ENCODE results near the gene MPP2. TPM values are rescaled to one million over a fixed set of nuclear protein-coding genes. Genes with fewer than 3 reads are reported as not detected.
"Not testable (repeated sequence)": the region's sequence is repeated elsewhere in the genome, so short reads cannot be mapped to it uniquely, and the experiment has no call there.

Gene MPP2
- total RNA-seq, 1 donor from 2014 or later = 1.9 TPM

DNA sequence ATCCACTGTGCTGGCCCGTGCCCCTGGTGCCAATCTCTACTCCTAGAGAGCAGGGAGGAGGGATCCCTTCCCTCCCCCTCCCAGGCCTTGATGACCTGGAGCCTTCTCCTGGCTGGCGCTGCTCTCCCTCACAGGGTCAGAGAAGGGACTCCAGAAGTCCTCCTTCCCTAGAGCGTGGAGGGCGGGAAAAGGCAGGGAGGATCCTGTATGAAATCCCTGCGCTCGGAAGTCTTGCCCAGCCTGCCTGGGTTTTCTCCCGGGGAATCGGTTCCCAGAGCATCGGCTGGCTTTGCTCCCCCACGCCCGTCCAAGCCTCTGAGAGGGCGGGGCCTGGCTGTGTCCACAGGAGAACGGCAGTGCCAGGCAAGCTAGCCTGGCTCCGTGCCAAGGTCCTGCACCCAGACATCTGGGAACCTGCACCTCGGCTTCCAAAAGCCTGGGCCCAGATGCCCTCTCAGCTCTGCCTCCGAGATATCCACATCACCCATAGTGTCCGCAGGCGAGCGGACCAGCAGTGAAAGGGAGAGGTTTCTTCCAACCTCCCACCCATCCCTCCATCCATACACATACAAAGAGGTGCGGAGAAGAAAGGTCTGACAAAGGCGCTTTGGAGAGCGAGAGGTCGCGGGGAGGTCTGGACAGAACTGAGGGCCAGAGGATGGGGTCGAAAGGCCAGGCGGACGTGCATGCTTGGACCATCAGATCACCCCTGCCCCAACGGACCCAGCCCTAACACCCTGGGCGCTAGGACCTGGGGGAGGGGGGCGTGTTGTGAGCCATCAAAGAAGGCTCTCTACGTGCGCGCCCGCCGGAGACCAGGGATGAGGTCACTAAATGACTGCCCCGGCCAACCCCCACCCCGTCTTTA, 1.1 kb downstream of the MPP2 start:
- DNase-seq (ENCODE audit: extremely low read depth, low read depth, low spot score) = no peak

DNA sequence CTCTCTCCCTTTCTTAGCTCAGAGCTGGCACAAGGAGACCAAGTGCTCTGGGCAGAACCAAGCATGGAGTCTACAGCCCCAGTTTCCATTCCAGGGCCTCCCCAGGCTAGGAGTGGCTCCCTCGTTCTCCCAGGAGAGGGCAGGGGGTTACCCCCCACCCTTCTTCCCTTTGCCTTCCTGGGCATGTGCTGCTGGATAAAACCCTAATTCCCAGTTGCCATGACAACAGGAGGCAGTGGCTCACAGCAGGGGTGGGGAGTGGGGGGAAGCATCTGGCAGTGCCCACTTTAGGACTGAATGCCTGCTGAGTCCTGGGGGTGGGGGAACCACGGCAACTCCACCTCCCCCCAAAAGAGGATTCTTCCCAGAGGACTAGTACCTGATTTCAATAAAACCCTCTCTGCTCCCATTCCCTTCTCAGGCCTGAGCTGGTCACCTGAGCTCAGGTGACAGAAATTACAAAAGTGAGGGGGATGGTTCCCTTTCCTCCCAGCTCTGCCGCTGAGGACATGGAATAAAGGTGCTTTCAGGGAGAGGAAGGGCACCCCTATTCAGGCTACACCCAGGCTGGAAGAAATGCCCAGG, 1.8 kb downstream of the MPP2 start:
- no peak for DNase-seq (ENCODE audit: extremely low read depth, low read depth, low spot score)

DNA sequence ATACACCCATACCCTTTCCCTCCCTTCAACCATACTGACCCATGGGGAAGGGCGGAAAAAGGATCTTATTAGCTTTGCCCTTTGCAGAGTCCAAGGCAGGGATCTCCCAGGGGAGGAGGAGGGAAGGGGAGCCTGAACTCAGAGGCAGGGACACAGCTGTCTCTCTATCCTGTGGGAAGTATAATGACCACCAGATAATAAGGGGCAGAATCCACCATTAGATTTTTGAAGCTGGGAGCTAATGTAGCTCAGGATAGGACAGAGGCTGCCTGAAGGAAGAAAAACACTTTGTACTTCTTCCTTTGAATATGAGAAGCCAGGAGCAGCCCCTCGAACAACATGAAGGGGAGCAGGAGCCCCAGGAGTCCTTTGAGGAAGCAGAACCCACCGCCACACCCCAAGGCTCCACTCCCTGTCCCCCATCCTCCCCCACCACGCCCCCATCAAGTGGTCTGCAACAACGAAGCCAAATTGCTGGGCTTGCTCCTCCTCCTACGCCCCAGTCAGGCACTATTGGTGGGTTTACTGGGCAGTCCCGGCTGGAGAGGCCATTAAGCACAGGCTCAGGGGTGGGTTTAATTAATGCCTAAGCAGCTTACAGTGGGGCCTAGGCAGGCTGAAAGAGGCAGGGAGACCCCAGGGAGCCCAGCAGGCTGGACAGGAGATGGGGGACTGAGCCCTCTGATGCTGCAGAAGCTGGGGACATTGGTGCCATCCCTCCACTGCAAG, 5.3 kb downstream of the MPP2 start:
- DNase-seq (ENCODE audit: extremely low read depth, low read depth, low spot score) = no peak

DNA sequence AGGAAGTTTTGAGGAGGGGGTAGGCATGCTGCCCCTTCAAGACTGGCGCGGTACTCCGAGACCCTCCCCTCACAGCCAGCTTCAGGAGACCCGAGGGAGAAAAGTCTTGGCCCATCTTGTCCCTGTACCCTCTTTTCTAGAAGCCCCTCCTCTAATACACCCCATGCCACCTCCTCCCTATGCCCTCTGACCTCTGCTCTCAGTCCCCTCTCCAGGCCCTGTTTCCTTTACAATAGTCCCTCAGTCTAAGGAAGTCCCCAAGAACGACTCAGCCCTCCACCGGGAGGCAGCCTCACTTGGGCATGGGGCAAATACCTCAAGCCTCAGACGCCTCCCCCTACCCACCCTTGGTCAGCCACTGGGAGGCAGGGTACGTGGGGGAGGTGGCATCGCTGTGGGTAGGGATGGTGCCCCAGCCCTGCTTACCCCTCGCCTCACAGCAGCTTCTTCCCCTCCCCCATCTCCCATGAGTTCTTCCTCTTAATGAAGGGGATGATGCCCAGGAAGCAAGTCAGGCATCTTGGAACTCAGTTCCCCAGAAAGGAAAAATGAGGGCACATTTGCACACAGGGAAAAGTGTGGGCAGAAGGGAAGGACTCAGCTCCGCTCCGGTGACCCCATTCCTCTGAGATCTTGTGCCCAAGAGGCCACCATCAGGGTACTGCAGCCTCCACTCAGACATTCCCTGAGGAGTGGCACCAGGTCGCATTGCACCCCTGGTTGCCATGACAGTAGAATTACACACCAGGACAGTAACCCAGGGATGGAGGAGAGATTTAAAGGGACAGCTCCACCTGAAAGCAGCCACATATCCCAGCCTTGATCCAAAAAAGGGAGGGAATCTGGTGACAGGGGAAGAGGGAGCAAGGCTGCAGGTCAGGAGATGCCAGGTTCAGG, 6.2 kb downstream of the MPP2 start:
- no peak for DNase-seq (ENCODE audit: extremely low read depth, low read depth, low spot score)

DNA sequence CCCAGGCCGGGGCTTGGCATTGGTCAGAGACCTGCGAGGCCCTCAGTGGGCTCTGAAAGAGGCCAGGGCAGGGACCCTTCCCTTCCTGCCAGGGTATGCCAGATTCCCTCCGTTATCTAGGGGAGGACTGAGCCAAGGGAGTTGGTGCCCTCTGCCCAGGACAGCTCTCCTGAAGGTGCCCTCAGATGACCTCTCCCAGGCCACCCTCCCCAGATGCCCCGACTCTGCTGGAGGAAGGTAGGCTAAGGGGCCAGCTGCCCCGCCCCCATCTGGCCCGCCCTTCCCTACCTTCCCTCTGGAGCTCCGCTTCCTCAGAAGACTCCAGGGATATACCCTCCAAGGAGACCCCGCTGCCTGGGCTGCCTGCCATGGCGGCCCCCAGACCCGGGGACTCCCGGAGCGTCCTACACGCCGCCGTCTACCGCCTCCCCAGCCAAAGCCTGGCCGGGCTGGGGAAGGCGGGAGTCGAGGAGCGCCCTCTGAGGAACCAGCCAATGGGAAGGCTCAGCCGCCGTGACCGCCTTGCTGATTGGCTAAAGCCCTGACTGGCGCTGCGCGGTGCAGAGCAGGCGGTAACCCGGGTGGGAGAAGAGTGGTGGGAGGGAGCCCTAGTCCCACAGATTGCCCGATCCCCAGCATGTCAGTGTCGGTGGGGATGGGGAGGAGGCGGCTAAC, 7.0 kb downstream of the MPP2 start:
- peak; percentile 39 for DNase-seq (ENCODE audit: extremely low read depth, low read depth, low spot score)

DNA sequence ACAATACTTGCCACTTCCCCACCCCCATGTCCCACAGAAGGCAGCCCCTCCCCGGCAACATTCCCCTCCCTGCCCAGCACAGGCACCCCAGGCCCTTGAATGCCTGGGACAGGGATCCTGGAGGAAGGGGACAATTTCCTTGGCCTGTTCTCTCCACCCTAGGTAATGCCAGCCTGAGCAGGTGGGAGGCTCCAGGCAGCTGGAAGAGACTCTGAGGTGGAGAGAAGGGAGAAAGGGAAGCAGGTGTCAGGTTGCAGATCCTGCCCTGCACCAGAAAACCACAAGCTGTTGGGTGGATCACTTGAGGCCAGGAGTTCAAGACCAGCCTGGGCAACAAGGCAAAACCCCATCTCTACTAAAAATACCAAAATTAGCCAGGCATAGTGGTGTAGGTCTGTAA, 8.9 kb downstream of the MPP2 start:
- DNase-seq (ENCODE audit: extremely low read depth, low read depth, low spot score) = no peak

DNA sequence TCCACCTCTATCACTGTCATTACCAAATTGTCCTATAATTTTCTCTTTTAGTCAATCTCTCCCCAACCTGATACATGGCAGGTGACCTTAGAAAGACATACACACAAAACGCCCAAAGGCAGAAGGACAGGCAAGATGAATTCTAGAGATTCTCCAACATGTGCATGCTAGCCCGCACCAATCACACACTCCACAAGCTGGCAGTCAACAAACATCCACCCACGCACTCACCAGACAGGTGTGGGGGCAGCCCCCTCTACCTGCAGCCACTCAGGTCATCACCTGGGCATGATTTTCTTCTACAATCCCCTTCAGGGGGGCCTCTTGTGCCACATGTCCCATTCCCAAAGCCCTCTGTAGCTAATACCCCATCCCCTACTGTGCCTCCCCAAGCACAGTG, 9.5 kb downstream of the MPP2 start:
- no peak for DNase-seq (ENCODE audit: extremely low read depth, low read depth, low spot score)

DNA sequence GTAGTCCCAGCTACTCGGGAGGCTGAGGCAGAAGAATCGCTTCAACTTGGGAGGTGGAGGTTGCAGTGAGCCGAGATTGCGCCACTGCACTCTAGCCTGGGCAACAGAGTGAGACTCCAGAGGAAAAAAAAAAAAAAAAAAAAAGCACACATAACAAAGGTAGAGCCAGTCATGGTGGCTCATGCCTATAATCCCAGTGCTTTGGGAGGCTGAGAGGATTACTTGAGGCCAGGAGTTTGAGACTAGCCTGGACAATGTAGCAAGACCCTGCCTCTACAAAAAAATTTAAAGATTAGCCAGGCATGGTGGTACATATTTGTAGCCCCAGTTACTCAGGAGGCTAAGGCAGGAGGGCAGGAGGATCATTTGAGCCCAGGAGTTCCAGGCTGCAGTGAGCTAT, 12.8 kb downstream of the MPP2 start:
- not testable (repeated sequence) for DNase-seq (ENCODE audit: extremely low read depth, low read depth, low spot score)

DNA sequence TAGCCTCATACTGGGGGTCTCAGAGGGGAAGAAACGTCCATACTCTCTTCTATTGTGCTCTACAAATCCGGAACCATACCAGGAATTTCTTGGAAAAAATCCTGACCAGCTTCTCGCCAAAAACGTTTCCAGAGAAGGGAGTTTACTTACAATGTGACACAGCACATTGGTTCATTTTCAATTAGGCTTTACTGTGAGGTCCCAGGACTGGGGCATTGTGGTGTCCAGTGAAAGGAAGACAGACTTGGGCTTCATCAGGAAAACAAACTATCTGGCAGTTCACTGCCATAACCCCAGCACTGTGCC, 14.7 kb downstream of the MPP2 start:
- no peak for DNase-seq (ENCODE audit: extremely low read depth, low read depth, low spot score)

DNA sequence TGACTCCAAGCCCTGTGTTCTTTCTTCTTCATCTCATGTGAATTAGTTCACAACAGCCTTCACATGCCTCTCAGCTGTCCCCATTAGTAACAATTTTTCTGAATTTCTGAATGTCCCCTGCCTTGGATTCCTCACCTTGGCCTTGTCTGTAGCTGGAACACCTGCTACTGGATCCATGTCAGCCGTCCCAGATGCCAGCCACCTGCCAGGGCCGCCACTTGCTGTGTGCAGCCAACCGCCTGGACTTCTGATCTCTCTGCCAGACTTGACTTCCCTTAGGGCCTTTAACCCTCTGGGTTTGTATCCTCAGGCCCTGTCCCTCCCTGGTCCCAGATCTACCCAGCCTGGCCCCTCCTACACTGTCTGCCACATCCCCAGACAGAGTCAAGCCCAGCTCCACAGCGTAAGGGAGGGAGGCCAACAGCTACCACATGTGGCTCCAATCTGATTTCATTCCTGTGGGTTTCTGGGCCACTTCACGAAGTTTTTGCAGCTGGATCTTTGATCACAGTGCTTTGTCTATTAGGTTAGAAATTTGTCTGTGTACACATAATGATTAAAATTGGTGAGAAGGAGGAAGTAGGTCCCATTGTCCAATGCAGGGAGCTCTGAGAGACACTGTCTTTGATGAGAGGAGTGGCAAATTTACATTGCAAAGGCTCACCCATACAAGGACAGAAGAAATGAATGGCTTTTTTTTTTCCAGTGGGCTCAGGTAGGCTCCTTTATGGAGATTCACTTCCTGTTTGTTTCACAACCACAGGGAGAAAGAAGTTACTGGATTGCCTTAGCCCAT, 15.3 kb downstream of the MPP2 start:
- no peak for DNase-seq (ENCODE audit: extremely low read depth, low read depth, low spot score)

DNA sequence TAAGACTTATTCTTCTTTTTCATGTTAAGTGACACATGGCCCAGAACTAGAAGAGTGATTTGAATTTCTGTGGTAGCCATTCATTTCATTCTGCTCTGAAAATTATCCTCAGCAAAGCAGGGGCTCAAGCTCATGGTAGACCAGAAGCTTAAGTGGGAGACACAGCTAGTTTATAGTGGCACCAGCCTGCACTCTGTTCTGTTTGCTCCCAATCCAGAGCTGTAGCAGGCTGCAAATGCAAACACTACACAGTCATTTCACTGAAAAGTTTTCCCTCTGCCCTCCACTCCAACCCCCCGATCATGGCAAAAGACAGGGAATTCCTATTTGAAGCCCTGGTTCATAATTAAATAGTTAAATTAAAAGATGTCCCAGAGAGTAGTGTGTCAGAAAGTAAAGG, 17.1 kb downstream of the MPP2 start:
- DNase-seq (ENCODE audit: extremely low read depth, low read depth, low spot score) = no peak

DNA sequence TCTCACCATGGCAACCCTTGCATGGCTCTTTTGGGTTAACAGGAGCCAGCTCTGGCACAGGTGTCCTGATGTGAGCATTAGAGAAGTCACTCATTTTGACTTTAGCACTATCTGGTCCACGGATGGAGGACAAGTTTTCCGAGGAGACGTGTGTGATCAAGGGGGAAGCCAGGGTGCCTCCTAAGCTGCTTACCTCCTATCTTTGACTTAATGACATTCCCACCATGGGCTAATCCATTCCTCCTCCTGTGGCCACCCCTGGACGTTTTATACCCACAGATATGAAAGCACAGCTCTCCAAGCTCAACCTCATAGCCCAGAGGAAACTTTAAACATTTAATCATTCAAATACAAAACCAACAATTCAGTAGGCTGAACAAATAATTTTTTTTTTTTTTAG, 18.8 kb downstream of the MPP2 start:
- DNase-seq (ENCODE audit: extremely low read depth, low read depth, low spot score) = no peak

DNA sequence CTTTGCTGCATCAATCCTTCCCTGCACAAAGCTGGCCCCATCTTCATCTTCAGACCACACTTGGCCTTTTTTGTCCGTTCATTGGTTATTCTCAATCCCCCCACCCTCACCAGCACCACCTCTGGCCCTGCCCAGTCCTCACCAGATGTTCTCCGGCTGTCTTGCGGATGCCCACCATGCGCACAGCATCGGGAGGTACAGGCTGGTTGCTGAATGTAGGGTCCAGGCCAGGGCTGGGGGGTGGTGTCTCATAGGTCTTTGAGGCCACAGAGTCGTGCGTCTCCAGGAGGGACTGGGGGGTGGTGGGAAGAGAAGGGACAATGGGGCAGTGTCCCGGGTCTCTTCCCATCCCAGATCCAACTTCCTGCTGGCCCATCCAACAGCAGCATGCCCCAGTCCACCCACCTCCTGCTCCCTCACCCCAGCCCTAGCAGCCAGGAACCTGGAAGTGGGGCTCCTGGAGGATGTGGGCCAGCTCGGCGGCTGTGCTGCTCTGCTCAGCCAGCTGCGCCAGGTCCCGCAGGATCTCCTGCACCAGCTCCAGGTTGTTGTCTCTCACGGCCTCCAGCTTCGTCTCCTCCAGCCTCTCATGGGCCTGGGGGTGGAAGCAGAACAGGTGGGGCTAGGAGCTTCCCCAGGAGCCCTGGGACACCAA, 24.4 kb downstream of the MPP2 start:
- no peak for DNase-seq (ENCODE audit: extremely low read depth, low read depth, low spot score)

DNA sequence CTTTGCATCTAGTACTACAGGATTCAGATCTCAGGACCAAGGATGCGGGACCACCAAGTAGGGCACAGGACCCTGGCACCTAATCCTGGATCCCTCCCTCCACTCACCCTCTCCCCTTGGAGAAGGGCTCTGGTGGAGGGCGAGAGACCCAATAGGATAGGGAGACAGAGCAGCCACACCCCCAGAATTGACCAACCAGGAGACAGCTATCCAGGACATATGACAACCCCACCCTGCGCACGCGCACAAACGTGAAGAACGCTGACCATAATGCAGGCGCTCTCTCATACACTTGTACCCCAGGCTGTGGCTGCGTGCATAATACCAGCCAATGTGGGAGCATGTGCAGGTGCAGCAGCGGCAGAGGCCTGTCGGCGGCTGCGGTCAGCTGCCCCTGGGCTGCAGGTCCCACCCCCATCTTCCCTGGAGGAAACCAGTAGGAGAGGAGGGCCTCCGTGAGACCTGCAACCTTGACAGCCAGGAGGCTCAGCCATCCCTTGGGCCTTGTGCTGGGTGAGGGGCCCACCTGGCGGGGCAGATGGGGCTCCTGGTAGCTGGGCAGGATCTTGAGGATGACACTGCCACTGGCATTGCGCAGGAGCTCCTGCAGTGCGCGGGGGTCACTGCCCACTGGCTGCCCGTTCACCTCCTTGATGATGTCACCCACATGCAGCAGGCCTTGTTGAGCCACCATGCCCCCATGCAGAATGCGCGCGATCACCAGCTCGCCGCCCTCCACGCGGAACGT, 25.4 kb downstream of the MPP2 start:
- no peak for DNase-seq (ENCODE audit: extremely low read depth, low read depth, low spot score)

DNA sequence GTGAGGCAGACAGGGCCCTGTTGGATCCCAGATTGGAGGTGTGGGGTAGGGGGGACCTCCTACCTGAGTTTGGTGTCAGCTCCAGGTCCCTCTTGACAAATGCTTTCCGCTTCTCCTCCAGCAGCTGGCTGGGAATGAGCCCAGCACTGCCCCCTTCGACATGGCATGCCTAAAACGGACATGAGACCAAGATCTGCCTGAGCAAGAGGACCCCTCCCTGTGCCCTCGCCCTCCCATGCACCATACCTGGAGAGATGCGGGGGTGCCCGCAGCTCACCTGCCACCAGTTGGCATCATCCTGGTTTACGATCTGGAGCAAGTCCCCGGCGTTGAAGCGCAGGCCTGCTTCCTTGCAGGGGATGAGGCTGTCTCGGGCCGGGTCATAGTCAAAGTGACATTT, 26.2 kb downstream of the MPP2 start:
- no peak for DNase-seq (ENCODE audit: extremely low read depth, low read depth, low spot score)

DNA sequence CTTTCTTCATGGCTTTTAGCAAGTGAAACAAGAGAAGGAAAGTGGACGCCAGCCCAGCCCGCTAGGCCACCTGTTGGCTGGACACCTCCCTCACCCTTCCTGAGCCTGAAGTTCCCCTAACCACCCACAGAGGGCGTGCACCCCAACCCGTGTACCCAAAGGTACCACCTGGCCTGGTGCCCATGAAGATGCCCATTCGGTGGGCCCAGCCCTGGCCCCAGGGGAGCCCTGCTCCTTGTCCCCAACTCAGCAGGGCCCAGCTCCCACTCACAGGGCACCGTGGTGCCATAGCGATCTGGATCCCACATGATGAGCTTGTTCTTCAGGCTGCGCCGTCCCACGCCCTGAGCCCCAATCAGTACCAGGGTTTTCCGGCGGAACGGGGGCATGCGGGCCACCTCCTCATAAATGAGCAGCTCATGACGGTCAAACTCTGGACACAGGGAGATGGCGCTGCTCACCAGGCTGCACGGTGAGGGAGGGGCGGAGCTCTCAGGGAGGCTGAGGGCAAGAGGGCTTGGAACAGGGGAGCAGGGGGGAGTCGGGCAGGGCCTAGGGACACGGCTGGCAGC, 26.8 kb downstream of the MPP2 start:
- DNase-seq (ENCODE audit: extremely low read depth, low read depth, low spot score) = no peak

DNA sequence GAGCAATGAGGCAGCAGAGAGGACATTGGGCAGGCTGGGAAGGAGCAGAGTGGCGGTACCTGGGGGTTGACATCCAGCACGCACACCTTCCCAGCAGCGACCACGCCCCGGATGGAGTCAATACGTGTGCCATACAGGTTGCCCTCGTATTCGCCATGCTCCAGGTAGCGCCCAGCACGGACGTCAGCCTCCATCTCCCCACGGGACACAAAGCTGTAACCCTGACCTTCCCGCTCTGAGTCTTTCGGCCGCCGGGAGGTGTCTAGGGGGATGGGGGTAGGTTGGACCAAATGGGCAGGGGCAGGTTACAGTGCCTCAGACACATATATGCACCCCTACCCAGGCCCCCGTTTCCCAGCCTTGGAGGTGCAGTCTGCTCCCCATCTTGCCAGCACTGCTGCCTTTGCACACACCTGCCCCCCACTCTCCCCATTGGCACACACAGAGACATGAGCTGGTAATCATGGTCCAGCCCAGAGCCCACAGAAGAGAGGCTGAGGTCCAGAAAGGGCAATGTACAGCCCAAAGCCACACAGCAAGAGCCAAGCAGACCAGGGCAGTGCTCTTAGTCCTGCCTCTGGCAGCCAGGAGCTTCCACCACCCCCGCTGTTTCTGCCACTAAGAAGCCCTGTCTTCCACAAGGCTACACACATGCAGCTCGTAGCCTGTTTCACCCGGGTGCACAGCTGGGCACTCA, 27.5 kb downstream of the MPP2 start:
- no peak for DNase-seq (ENCODE audit: extremely low read depth, low read depth, low spot score)

All from glomerular endothelial cell (primary cell).